Measurements from ENCODE around the gene ADAM15. TPM values are rescaled to one million over a fixed set of nuclear protein-coding genes. Genes with fewer than 3 reads are reported as not detected.

Gene ADAM15
- total RNA-seq, 3 donors from 2014 or later: 97.8 to 155 (median 109) TPM

DNA sequence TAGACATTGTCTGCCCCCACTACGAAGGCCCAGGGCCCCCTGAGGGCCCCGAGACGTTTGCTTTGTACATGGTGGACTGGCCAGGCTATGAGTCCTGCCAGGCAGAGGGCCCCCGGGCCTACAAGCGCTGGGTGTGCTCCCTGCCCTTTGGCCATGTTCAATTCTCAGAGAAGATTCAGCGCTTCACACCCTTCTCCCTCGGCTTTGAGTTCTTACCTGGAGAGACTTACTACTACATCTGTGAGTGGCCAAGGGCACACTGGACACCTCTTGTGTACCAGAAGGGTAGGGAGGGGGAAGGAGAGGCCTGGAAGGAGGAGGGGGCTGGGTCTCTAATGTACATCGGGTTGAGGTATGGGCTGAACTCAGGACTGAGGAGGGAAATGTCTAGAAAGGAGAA lies 15.7 kb downstream of the ADAM15 start:
- intact Hi-C loops (cut with DNase I; ENCODE audit: low total_unique reads): loop anchor here (10.0 kb wide), 1 partner anchor 112 kb away; the partner anchor contains the start of gene PBXIP1
- peaks cover 8 to 18% of the 10 kb centered on the region in 2 donors for H3K4me1 ChIP-seq

DNA sequence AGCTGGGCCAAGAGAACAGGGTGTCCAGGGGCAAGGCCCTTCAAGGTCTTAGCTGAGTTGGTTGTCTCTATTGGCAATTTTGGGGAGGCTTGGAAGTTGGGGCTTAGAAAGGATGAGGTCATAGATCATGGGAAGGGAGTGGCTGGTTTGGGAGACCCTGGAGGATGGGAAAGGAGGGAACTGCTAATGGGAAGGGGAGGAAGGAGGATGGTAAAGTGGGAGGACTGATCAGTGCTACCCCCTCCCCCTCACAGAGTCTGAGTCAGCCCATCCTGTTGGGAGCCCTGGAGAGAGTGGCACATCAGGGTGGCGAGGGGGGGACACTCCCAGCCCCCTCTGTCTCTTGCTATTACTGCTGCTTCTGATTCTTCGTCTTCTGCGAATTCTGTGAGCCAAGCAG lies 17.5 kb downstream of the ADAM15 start:
- TF ChIP-seq POLR2AphosphoS5 (IDR thresholded peaks at IDR 0.05) (no peak), POLR2A (IDR thresholded peaks at IDR 0.05) (no peak)
- TF ChIP-seq, protein P1, sequence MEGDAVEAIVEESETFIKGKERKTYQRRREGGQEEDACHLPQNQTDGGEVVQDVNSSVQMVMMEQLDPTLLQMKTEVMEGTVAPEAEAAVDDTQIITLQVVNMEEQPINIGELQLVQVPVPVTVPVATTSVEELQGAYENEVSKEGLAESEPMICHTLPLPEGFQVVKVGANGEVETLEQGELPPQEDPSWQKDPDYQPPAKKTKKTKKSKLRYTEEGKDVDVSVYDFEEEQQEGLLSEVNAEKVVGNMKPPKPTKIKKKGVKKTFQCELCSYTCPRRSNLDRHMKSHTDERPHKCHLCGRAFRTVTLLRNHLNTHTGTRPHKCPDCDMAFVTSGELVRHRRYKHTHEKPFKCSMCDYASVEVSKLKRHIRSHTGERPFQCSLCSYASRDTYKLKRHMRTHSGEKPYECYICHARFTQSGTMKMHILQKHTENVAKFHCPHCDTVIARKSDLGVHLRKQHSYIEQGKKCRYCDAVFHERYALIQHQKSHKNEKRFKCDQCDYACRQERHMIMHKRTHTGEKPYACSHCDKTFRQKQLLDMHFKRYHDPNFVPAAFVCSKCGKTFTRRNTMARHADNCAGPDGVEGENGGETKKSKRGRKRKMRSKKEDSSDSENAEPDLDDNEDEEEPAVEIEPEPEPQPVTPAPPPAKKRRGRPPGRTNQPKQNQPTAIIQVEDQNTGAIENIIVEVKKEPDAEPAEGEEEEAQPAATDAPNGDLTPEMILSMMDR (IDR thresholded peaks at IDR 0.05): no peak
- no peak overlapping the region for H3K27ac ChIP-seq
- no peak overlapping the region for H3K4me3 ChIP-seq
- no peak for DNase-seq (ENCODE audit: low spot score in 2 of 2)
- H3K36me3 ChIP-seq: no peaks in the 10 kb centered on the region
- no peaks in the 10 kb centered on the region for H3K9me3 ChIP-seq
- peaks cover 0 to 9% of the 10 kb centered on the region in 2 donors for H3K4me1 ChIP-seq
- H3K27me3 ChIP-seq: no peaks in the 10 kb centered on the region
- intact Hi-C loops (cut with DNase I; ENCODE audit: low total_unique reads): loop anchor here (10.0 kb wide), 1 partner anchor 114 kb away; the partner anchor contains the start of gene PBXIP1

More for the DNA sequence above, 15.7 kb downstream of the ADAM15 start:
- no peaks in the 10 kb centered on the region for H3K27me3 ChIP-seq
- DNase-seq (ENCODE audit: low spot score in 2 of 2): no peak
- H3K36me3 ChIP-seq: no peaks in the 10 kb centered on the region
- TF ChIP-seq, protein P1 (IDR thresholded peaks at IDR 0.05): no peak
- TF ChIP-seq POLR2A (IDR thresholded peaks at IDR 0.05) (no peak), POLR2AphosphoS5 (IDR thresholded peaks at IDR 0.05) (no peak)
- no peak overlapping the region for H3K4me3 ChIP-seq
- H3K27ac ChIP-seq: no peak overlapping the region
- H3K9me3 ChIP-seq: no peaks in the 10 kb centered on the region

DNA sequence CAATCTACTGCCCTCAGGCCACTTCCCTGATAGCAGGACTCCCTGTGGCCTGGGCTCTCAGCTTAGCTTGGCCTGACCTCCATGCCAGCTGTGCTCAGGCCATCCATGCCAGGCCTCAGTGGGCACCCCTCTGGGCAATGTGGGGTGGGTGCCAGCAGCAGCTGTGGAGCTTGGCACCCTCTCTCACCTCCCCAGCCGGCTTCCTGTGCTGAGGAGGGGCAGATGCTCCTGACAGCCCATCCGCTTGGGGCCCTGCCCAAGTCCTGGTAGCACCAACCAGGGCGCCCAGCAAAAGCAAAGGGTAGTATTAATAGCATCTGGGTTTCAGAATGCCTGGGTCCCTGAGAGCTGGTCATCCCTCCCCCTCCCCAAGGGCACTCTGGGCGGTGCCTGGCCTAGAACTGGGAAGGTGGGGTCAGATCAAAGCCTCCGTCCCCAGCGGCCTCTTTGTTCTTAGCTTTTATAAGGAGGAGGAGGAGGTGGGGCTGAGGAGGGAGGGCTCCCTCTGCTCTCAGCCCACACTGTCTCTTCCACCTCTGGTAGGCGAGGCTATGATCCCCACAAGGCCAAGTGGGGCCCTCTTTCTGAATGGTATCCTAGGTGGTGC lies 18.5 kb downstream of the ADAM15 start:
- intact Hi-C loops (cut with DNase I; ENCODE audit: low total_unique reads): loop anchor here (10.0 kb wide), 1 partner anchor 115 kb away; the partner anchor contains the start of gene PBXIP1
- TF ChIP-seq, protein P1 (IDR thresholded peaks at IDR 0.05): no peak
- TF ChIP-seq POLR2AphosphoS5 (IDR thresholded peaks at IDR 0.05) (no peak), POLR2A (IDR thresholded peaks at IDR 0.05) (no peak)

DNA sequence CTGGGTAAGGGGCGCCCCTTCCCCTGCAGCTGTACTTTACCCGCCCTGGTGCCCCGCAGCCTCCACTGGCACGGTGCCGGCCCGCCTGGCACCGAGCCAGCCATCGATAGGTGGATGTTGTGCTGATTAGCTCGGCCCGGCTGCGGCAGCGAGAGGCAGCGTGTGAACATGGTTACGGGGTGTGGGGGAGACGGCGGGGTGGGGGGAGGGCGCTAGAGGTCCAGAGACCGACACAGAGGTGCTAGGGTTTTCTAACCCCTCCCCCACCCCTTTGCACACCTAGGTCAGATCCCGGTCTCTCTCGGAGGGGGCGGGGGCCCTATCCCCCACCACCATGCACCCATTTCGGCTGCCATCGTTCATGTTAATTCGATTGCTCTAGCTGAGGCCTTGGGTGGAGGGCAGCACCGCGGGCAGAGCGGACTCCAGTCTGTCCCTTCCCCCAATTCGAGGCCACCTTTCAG lies 19.1 kb downstream of the ADAM15 start:
- no peak for DNase-seq (ENCODE audit: low spot score in 2 of 2)
- peak overlapping the region; percentile 37 to 72 (median 49) for H3K4me3 ChIP-seq
- intact Hi-C loops (cut with DNase I; ENCODE audit: low total_unique reads): no loop called here
- H3K27ac ChIP-seq: peak overlapping the region; percentile 51 to 73
- H3K27me3 ChIP-seq: no peaks in the 10 kb centered on the region
- H3K9me3 ChIP-seq: no peaks in the 10 kb centered on the region
- H3K36me3 ChIP-seq: no peaks in the 10 kb centered on the region
- no peak for TF ChIP-seq POLR2AphosphoS5 (IDR thresholded peaks at IDR 0.05)
- TF ChIP-seq, protein P1 (IDR thresholded peaks at IDR 0.05): no peak
- TF ChIP-seq POLR2A (IDR thresholded peaks at IDR 0.05): no peak
- peaks cover 0 to 6% of the 10 kb centered on the region in 2 donors for H3K4me1 ChIP-seq

More for the DNA sequence above, 18.5 kb downstream of the ADAM15 start:
- H3K36me3 ChIP-seq: no peaks in the 10 kb centered on the region
- no peak overlapping the region for H3K27ac ChIP-seq
- no peak for DNase-seq (ENCODE audit: low spot score in 2 of 2)
- no peak overlapping the region for H3K4me3 ChIP-seq
- no peaks in the 10 kb centered on the region for H3K27me3 ChIP-seq
- peaks cover 0 to 9% of the 10 kb centered on the region in 2 donors for H3K4me1 ChIP-seq
- no peaks in the 10 kb centered on the region for H3K9me3 ChIP-seq

All from breast epithelium (tissue), 4 donors.